ENCODE measurements around the gene CYTH4.

- no peak for TF ChIP-seq CTCF (IDR thresholded peaks at IDR 0.05)
- TF ChIP-seq ZNF416 (CRISPR knock-in tag; IDR thresholded peaks at IDR 0.05) = no peak
- no peak for TF ChIP-seq SP1 (CRISPR knock-in tag; conservative IDR thresholded peaks at IDR 0.05)
- TF ChIP-seq ATF2 (CRISPR knock-in tag; IDR thresholded peaks at IDR 0.05; ENCODE audit: borderline replicate concordance, low read depth) = no peak
Measured at GRCh38 chr22:37334461-37334858, 52.2 kb downstream of the CYTH4 start.
